Neural cell (in vitro differentiated cells): ENCODE results near the gene FBLN2. TPM values are rescaled to one million over a fixed set of nuclear protein-coding genes. Genes with fewer than 3 reads are reported as not detected.

ENCODE experiments used
- H2AFZ ChIP-seq: fragments of 200-600, 300-800 bp; sonication (generic), shearing (Covaris generic); 2 replicates; pipeline ENCODE4 v1.6.0; 2014; ENCODE audit warnings: low read depth, mild to moderate bottlenecking, antibody characterized with exemption, low read length, moderate library complexity
- H3F3A ChIP-seq: fragments of 200-600 bp; shearing (Covaris generic); 2 replicates; pipeline ENCODE4 v1.6.1; 2016; ENCODE audit warnings: mild to moderate bottlenecking, moderate library complexity, mixed read lengths, antibody characterized with exemption, low read length; ENCODE audit not compliant: insufficient read depth, poor library complexity, severe bottlenecking
- H3K27ac ChIP-seq: fragments of 200-600, 300-800 bp; sonication (generic), shearing (Covaris generic); 2 replicates; pipeline ENCODE4 v1.5.1; 2014; ENCODE audit warnings: mild to moderate bottlenecking, low read length, moderate library complexity
- H3K27me3 ChIP-seq: fragments of 300-800, 200-600 bp; sonication (generic), shearing (Covaris generic); 2 replicates; pipeline ENCODE4 v1.6.0; 2014; ENCODE audit warnings: mild to moderate bottlenecking, low read depth, low read length, moderate library complexity; ENCODE audit not compliant: insufficient read depth
- H3K36me3 ChIP-seq: fragments of 300-800, 200-600 bp; sonication (generic), shearing (Covaris generic); 2 replicates; pipeline ENCODE4 v1.5.1; 2014; ENCODE audit warnings: mild to moderate bottlenecking, antibody characterized with exemption, low read length, moderate library complexity; ENCODE audit not compliant: insufficient read depth
- H3K4me2 ChIP-seq: fragments of 300-800, 200-600 bp; sonication (generic), shearing (Covaris generic); 2 replicates; pipeline ENCODE4 v1.6.0; 2014; ENCODE audit warnings: mild to moderate bottlenecking, low read length
- H3K4me3 ChIP-seq: fragments of 300-800, 200-600 bp; sonication (generic), shearing (Covaris generic); 2 replicates; pipeline ENCODE4 v1.5.1; 2014; ENCODE audit warnings: mild to moderate bottlenecking, low read length, moderate library complexity
- H3K79me2 ChIP-seq: fragments of 200-600 bp; shearing (Covaris generic); replicated peaks from 2 replicates; pipeline ENCODE4 v1.6.0; 2014; ENCODE audit warnings: mild to moderate bottlenecking, low read length, moderate library complexity; ENCODE audit not compliant: insufficient read depth
- H3K9ac ChIP-seq: fragments of 300-800, 200-600 bp; sonication (generic), shearing (Covaris generic); 2 replicates; pipeline ENCODE4 v1.6.1; 2016; ENCODE audit warnings: mild to moderate bottlenecking, low read length, mixed read lengths
- H3K9me2 ChIP-seq: fragments of 200-600 bp; shearing (Covaris generic); 2 replicates; pipeline ENCODE4 v1.6.1; 2016; ENCODE audit warnings: mild to moderate bottlenecking, low read length, mixed read lengths; ENCODE audit not compliant: insufficient read depth
- H3K9me3 ChIP-seq: fragments of 200-600, 300-800 bp; sonication (generic), shearing (Covaris generic); 2 replicates; pipeline ENCODE4 v1.6.1; 2016; ENCODE audit warnings: mild to moderate bottlenecking, mixed run types, low read length, moderate library complexity, mixed read lengths
- H4K20me1 ChIP-seq: fragments of 200-600 bp; shearing (Covaris generic); 2 replicates; pipeline ENCODE4 v1.6.1; 2016; ENCODE audit warnings: mild to moderate bottlenecking, mixed run types; ENCODE audit not compliant: insufficient read depth
- EP300 ChIP-seq: fragments of 450-650 bp; conservative IDR thresholded peaks from 2 replicates; pipeline ENCODE4 v1.6.1; 2014; ENCODE audit warnings: antibody characterized with exemption, mild to moderate bottlenecking, moderate library complexity; ENCODE audit not compliant: poor library complexity, severe bottlenecking
- EZH2 ChIP-seq: fragments of 200-600, 300-800 bp; shearing (Covaris generic), sonication (generic); IDR thresholded peaks from 2 replicates; pipeline ENCODE4 v1.6.1; 2014; ENCODE audit warnings: antibody characterized with exemption, low read length, borderline replicate concordance, mild to moderate bottlenecking; ENCODE audit not compliant: insufficient read depth, poor library complexity, severe bottlenecking
- MXI1 ChIP-seq: fragments of 450-650 bp; conservative IDR thresholded peaks from 2 replicates; pipeline ENCODE4 v1.6.1; 2014; ENCODE audit warnings: antibody characterized with exemption, mild to moderate bottlenecking; ENCODE audit not compliant: poor library complexity, severe bottlenecking
- POLR2AphosphoS5 ChIP-seq: IDR thresholded peaks from 2 replicates; pipeline ENCODE4 v1.6.1; 2012
- RAD21 ChIP-seq: fragments of 450-650 bp; conservative IDR thresholded peaks from 2 replicates; pipeline ENCODE4 v1.6.1; 2014; ENCODE audit warnings: antibody characterized with exemption, mild to moderate bottlenecking, moderate library complexity
- SMC3 ChIP-seq: fragments of 450-650 bp; conservative IDR thresholded peaks from 2 replicates; pipeline ENCODE4 v1.6.1; 2014; ENCODE audit warnings: antibody characterized with exemption, mild to moderate bottlenecking, moderate library complexity; ENCODE audit not compliant: poor library complexity
- TAF1 ChIP-seq: IDR thresholded peaks from 2 replicates; pipeline ENCODE4 v1.6.1; 2012; ENCODE audit warnings: low read depth
- polyA plus RNA-seq: library from polyadenylated mRNA; depleted of rRNA; stranded (reverse); fragments of >200 nt; gene quantifications from 2 replicates; pipeline ENCODE4 v1.2.3, GENCODE V29; 2014
- TF ChIP-seq, protein P1 (sequence below): fragments of 450-650 bp; IDR thresholded peaks from 2 replicates; pipeline ENCODE4 v1.5.1; 2014; ENCODE audit warnings: antibody characterized with exemption, mild to moderate bottlenecking, moderate library complexity; ENCODE audit not compliant: poor library complexity, severe bottlenecking
- TF ChIP-seq, protein P2 (sequence below): IDR thresholded peaks from 2 replicates; pipeline ENCODE4 v1.6.1; 2012; ENCODE audit warnings: borderline replicate concordance

FBLN2 gene
- polyA plus RNA-seq, 1 donor from 2014 or later = 0.37 TPM

DNA sequence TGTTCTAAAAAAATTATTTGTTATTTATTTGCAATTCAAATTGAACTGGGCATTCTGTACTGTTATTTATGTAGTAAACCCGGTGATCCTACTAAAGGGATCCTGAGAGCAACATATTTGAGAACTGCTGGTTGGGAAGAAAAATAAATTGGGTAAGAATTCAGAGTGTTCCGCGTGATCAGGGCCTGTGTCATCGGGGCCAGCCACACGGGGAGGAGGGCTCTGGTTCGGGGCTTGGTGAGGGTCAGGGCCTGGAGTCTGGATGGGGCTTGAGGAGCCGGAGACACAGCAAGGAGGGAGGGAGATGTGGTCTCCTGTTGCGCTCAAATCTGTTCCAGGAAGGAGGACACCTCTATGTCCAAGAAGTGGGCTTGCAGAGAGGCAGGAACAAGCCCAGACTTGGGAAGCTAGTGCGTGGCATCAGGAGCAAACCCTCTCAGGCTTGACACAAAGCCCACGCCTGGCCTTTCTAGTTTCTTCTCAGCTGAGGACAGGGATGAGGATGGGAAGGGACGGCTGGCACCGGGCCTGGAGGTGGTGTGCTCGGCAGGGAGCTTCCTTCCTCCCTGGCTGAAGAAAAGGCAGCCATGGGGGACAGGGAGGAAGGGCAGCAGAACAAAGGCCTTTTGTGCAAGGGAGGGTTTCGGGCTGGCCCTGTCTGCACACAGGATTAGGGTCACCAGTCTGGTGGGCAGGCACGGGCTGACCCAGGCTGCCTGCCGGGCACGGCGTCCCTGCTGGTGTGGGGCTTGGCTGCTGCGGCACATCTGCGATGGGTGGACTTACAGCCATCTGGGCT is 22.9 kb upstream of the FBLN2 start:
- TF ChIP-seq EZH2 = no peak
- TF ChIP-seq, protein P1, sequence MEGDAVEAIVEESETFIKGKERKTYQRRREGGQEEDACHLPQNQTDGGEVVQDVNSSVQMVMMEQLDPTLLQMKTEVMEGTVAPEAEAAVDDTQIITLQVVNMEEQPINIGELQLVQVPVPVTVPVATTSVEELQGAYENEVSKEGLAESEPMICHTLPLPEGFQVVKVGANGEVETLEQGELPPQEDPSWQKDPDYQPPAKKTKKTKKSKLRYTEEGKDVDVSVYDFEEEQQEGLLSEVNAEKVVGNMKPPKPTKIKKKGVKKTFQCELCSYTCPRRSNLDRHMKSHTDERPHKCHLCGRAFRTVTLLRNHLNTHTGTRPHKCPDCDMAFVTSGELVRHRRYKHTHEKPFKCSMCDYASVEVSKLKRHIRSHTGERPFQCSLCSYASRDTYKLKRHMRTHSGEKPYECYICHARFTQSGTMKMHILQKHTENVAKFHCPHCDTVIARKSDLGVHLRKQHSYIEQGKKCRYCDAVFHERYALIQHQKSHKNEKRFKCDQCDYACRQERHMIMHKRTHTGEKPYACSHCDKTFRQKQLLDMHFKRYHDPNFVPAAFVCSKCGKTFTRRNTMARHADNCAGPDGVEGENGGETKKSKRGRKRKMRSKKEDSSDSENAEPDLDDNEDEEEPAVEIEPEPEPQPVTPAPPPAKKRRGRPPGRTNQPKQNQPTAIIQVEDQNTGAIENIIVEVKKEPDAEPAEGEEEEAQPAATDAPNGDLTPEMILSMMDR = no peak
- TF ChIP-seq EP300 = no peak
- TF ChIP-seq TAF1 = no peak
- Histone ChIP-seq H3K9me2 (no peaks in the 10 kb centered on the region), H3K27me3 (no peaks in the 10 kb centered on the region), H3K27ac (no peak overlapping the region), H3K36me3 (no peaks in the 10 kb centered on the region), H2AFZ (no peak overlapping the region), H3K9ac (no peak overlapping the region), H3K9me3 (no peaks in the 10 kb centered on the region), H3K4me3 (no peak overlapping the region), H3K4me2 (no peak overlapping the region), H3F3A (no peaks in the 10 kb centered on the region), H3K79me2 (no peaks in the 10 kb centered on the region), H4K20me1 (no peaks in the 10 kb centered on the region)

DNA sequence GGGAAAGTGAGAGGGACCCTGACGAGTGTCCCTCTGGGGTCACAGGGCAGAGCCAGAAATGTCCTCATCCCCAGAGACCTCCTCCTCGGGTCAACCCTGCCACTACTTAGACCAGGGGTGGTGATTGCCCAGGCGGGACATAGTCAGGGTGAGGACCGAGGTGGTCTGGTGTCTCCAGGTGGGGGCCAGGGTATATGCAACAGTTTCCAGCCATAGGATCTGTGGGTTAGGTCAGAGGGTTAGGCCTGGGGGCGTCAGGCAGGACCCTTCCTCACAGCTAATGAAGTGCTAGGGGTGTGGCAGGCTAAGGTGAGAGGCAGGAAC is 22.3 kb upstream of the FBLN2 start:
- Histone ChIP-seq H2AFZ (no peak overlapping the region), H3K79me2 (no peaks in the 10 kb centered on the region), H3K4me3 (no peak overlapping the region), H3K9me3 (no peaks in the 10 kb centered on the region), H4K20me1 (no peaks in the 10 kb centered on the region), H3K27ac (no peak overlapping the region), H3K4me2 (no peak overlapping the region), H3K36me3 (no peaks in the 10 kb centered on the region), H3K9me2 (no peaks in the 10 kb centered on the region), H3K9ac (no peak overlapping the region), H3F3A (no peaks in the 10 kb centered on the region), H3K27me3 (no peaks in the 10 kb centered on the region)
- no peak for TF ChIP-seq MXI1
- TF ChIP-seq, protein P1 = no peak
- TF ChIP-seq EP300 = no peak
- no peak for TF ChIP-seq SMC3
- TF ChIP-seq POLR2AphosphoS5 = no peak
- TF ChIP-seq, protein P2, sequence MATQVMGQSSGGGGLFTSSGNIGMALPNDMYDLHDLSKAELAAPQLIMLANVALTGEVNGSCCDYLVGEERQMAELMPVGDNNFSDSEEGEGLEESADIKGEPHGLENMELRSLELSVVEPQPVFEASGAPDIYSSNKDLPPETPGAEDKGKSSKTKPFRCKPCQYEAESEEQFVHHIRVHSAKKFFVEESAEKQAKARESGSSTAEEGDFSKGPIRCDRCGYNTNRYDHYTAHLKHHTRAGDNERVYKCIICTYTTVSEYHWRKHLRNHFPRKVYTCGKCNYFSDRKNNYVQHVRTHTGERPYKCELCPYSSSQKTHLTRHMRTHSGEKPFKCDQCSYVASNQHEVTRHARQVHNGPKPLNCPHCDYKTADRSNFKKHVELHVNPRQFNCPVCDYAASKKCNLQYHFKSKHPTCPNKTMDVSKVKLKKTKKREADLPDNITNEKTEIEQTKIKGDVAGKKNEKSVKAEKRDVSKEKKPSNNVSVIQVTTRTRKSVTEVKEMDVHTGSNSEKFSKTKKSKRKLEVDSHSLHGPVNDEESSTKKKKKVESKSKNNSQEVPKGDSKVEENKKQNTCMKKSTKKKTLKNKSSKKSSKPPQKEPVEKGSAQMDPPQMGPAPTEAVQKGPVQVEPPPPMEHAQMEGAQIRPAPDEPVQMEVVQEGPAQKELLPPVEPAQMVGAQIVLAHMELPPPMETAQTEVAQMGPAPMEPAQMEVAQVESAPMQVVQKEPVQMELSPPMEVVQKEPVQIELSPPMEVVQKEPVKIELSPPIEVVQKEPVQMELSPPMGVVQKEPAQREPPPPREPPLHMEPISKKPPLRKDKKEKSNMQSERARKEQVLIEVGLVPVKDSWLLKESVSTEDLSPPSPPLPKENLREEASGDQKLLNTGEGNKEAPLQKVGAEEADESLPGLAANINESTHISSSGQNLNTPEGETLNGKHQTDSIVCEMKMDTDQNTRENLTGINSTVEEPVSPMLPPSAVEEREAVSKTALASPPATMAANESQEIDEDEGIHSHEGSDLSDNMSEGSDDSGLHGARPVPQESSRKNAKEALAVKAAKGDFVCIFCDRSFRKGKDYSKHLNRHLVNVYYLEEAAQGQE = no peak
- no peak for TF ChIP-seq EZH2
- TF ChIP-seq TAF1 = no peak
- no peak for TF ChIP-seq RAD21
